Measurements from ENCODE around the gene GTPBP4. TPM values are rescaled to one million over a fixed set of nuclear protein-coding genes. Genes with fewer than 3 reads are reported as not detected.

The GTPBP4 gene
- total RNA-seq, 4 donors from 2014 or later: 18.3 to 39.1 (median 27.4) TPM

DNA sequence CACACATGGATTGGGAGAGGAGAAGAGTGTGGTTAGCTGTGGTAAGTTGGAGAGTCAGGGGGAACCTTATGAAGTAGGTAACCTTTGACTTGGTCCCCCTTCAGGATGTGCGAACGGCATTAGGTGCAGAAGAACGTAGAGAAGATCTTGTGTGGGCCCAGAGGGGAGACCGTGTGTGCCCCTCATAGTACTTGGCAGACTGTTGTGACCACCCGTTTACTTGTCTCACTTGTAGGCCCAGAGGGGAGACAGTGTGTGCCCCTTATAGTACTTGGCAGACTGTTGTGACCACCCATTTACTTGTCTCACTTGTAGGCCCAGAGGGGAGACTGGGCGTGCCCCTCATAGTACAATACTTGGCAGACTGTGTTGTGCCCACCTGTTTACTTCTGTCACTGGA lies 2.6 kb downstream of the GTPBP4 start:
- Histone ChIP-seq H3K36me3 (peaks cover 19 to 34% (median 27%) of the 10 kb centered on the region in 4 donors), H3K4me3 (no peak overlapping the region), H3K27ac (replicated peaks in 1 of 4) (no peak overlapping the region), H3K4me1 (peaks cover 18 to 35% (median 30%) of the 10 kb centered on the region in 4 donors), H3K9me3 (no peaks in the 10 kb centered on the region), H3K27me3 (peaks cover 0 to 5% (median 0%) of the 10 kb centered on the region in 4 donors)
- no peak for TF ChIP-seq POLR2A (IDR thresholded peaks at IDR 0.05; ENCODE audit: low read depth)
- TF ChIP-seq, protein P1, sequence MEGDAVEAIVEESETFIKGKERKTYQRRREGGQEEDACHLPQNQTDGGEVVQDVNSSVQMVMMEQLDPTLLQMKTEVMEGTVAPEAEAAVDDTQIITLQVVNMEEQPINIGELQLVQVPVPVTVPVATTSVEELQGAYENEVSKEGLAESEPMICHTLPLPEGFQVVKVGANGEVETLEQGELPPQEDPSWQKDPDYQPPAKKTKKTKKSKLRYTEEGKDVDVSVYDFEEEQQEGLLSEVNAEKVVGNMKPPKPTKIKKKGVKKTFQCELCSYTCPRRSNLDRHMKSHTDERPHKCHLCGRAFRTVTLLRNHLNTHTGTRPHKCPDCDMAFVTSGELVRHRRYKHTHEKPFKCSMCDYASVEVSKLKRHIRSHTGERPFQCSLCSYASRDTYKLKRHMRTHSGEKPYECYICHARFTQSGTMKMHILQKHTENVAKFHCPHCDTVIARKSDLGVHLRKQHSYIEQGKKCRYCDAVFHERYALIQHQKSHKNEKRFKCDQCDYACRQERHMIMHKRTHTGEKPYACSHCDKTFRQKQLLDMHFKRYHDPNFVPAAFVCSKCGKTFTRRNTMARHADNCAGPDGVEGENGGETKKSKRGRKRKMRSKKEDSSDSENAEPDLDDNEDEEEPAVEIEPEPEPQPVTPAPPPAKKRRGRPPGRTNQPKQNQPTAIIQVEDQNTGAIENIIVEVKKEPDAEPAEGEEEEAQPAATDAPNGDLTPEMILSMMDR (IDR thresholded peaks at IDR 0.05): no peak
- no peak for TF ChIP-seq POLR2AphosphoS5 (IDR thresholded peaks at IDR 0.05)
- no peak for TF ChIP-seq EP300 (IDR thresholded peaks at IDR 0.05)
- intact Hi-C loops (cut with DNase I): no loop called here
- no peak for DNase-seq (ENCODE audit: extremely low spot score)
- WGBS: 89% methylated on average over 6 of the region's 6 CpGs

DNA sequence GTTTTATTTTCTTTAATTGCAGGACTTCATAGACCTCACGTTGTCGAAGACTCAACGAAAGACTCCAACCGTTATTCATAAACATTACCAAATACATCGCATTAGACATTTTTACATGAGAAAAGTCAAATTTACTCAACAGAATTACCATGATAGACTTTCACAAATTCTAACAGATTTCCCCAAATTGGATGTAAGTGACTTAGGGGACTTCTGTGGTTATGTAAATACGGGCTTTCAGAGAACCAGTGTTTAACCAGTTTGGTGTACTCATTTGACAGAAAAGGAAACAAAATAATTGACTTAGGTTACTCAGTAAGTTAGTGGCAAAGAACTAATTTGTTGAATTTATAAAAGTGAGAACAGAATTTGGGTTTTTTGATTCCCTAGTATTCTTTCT lies 4.2 kb downstream of the GTPBP4 start:
- DNase-seq (ENCODE audit: extremely low spot score): no peak
- Histone ChIP-seq H3K36me3 (peaks cover 34 to 51% (median 44%) of the 10 kb centered on the region in 4 donors), H3K9me3 (no peaks in the 10 kb centered on the region), H3K27me3 (peaks cover 0 to 5% (median 0%) of the 10 kb centered on the region in 4 donors), H3K4me3 (no peak overlapping the region), H3K4me1 (peaks cover 13 to 26% (median 22%) of the 10 kb centered on the region in 4 donors), H3K27ac (replicated peaks in 1 of 4) (no peak overlapping the region)
- intact Hi-C loops (cut with DNase I): no loop called here
- TF ChIP-seq EP300 (IDR thresholded peaks at IDR 0.05) (no peak), POLR2A (IDR thresholded peaks at IDR 0.05; ENCODE audit: low read depth) (no peak), POLR2AphosphoS5 (IDR thresholded peaks at IDR 0.05) (no peak)
- TF ChIP-seq, protein P1 (IDR thresholded peaks at IDR 0.05): no peak
- WGBS: 93% methylated on average over 6 of the region's 6 CpGs

DNA sequence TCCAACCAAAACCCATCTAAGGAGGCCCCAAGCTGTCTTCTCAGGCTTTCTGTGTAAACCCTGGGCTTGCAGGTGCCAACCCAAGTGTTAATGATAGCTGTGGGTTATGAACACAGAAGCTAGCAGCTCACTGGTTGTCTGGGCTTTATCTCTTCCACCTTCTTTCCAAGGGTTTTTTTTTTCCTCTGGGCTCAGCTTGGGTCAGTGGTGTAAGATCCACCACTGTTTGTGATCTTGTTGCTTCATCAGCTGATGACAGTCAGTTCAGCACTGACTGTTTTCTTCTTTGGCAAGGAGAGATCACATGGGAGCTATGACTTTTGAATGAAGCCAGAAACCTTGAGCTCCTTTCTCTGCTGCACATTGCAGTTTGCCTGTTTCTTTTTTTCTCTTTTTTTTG lies 4.6 kb downstream of the GTPBP4 start:
- TF ChIP-seq POLR2AphosphoS5 (IDR thresholded peaks at IDR 0.05) (no peak), EP300 (IDR thresholded peaks at IDR 0.05) (no peak), POLR2A (IDR thresholded peaks at IDR 0.05; ENCODE audit: low read depth) (no peak)
- TF ChIP-seq, protein P1 (IDR thresholded peaks at IDR 0.05): no peak
- intact Hi-C loops (cut with DNase I): no loop called here
- Histone ChIP-seq H3K9me3 (no peaks in the 10 kb centered on the region), H3K27ac (replicated peaks in 1 of 4) (no peak overlapping the region), H3K27me3 (peaks cover 0 to 5% (median 0%) of the 10 kb centered on the region in 4 donors), H3K4me1 (peaks cover 11 to 24% (median 20%) of the 10 kb centered on the region in 4 donors), H3K36me3 (peaks cover 38 to 55% (median 48%) of the 10 kb centered on the region in 4 donors), H3K4me3 (no peak overlapping the region)
- no peak for DNase-seq (ENCODE audit: extremely low spot score)

DNA sequence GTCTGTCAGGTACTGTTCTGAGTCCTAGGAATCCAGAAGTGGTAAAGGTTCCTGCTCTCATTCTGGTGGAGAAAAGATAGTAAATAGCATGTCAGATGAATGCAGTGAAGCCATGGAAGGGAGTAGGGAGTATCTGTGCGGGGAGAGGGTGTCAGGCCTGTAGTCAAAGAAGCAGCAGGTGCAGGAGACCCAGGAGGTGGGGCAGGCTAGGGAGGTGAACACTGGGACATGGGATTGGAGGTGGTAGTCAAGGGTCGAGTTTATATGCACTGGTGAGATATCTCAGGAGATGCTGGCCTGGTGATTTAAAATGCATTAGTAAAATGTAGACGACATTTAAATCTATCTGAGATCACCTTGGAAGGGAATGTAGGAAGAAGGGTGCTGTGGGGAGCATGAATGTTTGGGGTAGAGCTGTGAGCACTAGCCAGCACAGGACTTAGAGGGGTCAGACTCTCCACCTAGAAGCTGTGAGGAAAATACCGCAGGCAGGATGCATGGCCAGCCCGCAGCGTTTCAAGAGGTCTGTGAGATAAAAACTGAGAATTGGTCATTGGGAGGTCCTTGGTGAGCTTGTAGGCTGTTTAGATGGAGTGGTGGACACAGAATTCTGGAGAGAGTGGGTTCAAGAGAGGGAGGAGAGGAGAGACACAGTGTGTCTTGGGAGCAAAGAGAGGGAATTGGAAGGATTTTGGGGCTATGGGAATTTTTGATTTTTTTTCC lies 6.8 kb downstream of the GTPBP4 start:
- 96% methylated on average over 6 of the region's 6 CpGs for WGBS
- peaks cover 59 to 76% (median 69%) of the 10 kb centered on the region in 4 donors for H3K36me3 ChIP-seq
- DNase-seq (ENCODE audit: extremely low spot score): no peak
- intact Hi-C loops (cut with DNase I): no loop called here
- no peak overlapping the region for H3K27ac ChIP-seq (replicated peaks in 1 of 4)
- H3K27me3 ChIP-seq: peaks cover 0 to 5% (median 0%) of the 10 kb centered on the region in 4 donors
- no peaks in the 10 kb centered on the region for H3K9me3 ChIP-seq
- peaks cover 1 to 11% (median 7%) of the 10 kb centered on the region in 4 donors for H3K4me1 ChIP-seq
- TF ChIP-seq POLR2AphosphoS5 (IDR thresholded peaks at IDR 0.05) (no peak), POLR2A (IDR thresholded peaks at IDR 0.05; ENCODE audit: low read depth) (no peak), EP300 (IDR thresholded peaks at IDR 0.05) (no peak)
- TF ChIP-seq, protein P1 (IDR thresholded peaks at IDR 0.05): no peak
- no peak overlapping the region for H3K4me3 ChIP-seq

Measured in esophagus muscularis mucosa (tissue), 4 donors.